Kidney capillary endothelial cell (primary cell): ENCODE results near the gene KIF26B.
"Not testable (repeated sequence)": the region's sequence is repeated elsewhere in the genome, so short reads cannot be mapped to it uniquely, and the experiment has no call there.

Source experiments
- DNase-seq: peaks from one replicate; pipeline ENCODE4 v3.0.0-alpha.2; 2018; ENCODE audit warnings: low spot score

The KIF26B gene

DNA sequence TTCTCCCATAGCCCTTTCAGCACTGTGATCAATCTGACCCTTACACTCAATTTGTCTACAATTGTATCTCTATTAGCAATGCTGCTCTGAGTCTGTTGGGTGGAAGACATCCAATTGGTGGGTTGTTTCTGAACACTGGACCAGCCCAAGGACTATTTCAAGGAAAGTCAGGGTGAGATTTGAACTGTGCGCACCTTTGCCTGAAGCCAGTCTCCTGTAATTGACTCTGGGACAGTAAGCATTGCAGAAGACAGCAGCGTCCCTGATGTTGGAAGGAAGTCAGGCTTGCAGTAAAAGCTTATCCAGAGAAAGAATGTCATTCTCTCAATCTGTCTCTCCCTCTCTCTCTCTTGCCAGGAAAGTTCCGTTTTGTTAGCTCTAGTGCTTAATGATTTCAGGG lies 233.9 kb downstream of the KIF26B start:
- DNase-seq: no peak

GRCh38 chr1:245389873-245390272 lies 235.1 kb downstream of the KIF26B start:
- DNase-seq: no peak

GRCh38 chr1:245390975-245391374 lies 236.2 kb downstream of the KIF26B start:
- DNase-seq: no peak

GRCh38 chr1:245393694-245394093 lies 238.9 kb downstream of the KIF26B start:
- DNase-seq: no peak

DNA sequence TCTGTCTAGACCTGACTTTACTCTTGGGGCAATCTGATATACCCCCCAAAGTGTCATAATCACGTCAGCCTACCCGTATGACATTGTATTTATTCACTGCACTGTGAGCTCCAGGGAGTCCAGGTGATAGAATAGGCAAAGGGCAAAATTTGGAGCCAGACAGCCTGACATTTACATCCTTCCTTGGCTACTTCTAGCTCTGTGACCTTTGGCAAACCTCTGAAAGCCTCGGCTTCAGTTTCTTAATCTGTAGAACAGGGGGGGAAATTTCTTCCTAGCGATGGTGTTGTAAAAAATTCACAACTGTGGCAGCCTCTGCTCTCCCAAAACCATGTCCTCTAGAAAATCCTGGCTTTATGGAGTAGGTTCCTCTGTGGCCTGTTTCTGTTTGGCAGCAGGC lies 240.9 kb downstream of the KIF26B start:
- no peak for DNase-seq

DNA sequence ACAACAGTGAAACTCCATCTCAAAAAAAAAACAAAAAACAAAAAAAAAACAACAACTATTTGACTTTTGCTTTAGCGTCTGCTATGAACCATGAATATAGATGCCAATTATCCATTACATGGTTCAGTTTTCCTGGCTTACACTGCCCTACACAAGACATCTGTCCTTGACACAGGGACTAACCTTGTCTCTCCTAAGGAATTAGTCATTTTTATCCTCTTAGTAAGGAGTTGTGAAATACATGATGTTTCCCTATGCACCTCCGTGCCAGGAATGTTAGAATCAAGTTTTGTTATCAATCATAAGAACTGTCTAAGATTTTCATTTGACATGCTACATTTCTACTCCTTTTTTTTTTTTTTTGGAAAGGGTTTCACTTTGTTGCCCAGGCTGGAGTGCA lies 241.8 kb downstream of the KIF26B start:
- DNase-seq: no peak

GRCh38 chr1:245397771-245398170 lies 243.0 kb downstream of the KIF26B start:
- no peak for DNase-seq

GRCh38 chr1:245398180-245398579 lies 243.4 kb downstream of the KIF26B start:
- no peak for DNase-seq

- DNase-seq: no peak
Measured at GRCh38 chr1:245401881-245402587, 247.2 kb downstream of the KIF26B start.

DNA sequence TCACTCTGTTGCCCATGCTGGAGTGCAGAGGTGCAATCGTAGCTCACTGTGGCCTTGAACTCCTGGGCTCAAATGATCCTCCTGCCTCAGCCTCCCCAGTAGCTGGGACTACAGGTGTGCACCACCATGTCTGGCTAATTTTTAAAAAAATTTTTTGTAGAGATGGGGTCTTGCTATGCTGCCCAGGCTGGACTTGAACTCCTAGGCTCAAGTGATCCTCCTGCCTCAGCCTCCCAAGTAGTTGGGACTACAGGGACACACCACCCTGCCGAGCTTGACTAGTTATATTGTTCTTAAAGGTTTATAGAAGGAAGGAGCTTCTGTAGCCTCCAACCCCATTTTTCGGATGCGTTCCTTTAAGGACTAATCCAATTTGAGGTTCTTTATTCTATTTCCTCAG lies 248.2 kb downstream of the KIF26B start:
- DNase-seq: not testable (repeated sequence)

DNA sequence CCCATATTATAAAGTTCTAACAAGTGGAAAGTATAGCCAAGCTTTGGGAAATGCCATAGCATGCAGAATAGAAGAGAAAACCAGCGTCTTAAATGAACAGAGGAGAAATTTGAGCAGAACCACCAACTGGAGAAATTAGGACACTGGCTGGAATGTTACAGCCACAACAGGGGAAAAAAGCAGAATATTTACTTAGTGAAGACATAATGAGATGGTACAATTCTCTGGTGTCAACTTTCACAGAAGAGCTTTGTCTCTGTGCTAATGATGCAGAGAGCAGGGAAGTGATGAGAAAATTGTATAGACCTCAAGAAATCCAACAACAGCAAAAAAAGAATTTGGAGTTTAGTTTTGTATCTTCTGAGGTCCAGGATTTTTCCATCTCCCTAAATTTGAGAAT lies 249.7 kb downstream of the KIF26B start:
- DNase-seq: no peak

- no peak for DNase-seq
Measured at GRCh38 chr1:245404952-245405351, 250.2 kb downstream of the KIF26B start.

DNA sequence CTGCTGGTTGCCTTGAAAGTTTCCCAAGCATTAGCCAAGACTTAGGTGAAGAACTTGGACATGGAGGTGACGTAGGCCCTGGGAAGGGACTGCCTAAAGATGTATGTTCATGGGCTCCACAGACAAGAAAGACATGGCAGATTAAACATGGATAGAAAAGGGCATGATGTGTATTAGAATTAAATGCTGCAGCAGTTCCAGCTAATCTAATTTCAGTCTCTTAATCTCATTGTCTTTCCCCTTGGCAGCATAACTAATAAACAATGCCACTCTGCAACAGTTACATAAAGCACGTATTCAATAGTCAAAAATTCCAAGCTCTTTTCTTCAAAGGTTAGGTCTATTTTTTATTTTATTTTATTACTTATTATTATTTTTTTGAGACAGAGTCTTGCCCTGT lies 251.6 kb downstream of the KIF26B start:
- DNase-seq: no peak

DNA sequence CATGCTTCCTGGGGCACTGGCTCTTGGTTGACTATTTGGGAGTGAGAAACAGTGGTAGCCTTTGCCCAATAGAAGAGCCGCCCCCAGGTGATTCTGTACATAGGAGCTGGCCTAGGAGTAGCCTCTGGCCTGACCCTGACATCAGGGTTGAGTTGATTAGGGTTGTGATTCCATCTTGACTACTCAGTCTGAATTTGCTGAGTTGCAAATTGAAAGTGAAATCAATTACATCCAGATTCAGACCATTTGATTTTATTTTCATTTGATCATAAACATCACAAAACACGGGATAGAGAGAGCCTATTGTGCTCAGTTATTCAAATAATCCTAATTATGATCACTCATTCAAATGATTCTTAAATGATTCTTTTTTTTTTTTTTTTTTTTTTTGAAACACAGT lies 253.2 kb downstream of the KIF26B start:
- no peak for DNase-seq

GRCh38 chr1:245409341-245410195 lies 254.8 kb downstream of the KIF26B start:
- DNase-seq: no peak

DNA sequence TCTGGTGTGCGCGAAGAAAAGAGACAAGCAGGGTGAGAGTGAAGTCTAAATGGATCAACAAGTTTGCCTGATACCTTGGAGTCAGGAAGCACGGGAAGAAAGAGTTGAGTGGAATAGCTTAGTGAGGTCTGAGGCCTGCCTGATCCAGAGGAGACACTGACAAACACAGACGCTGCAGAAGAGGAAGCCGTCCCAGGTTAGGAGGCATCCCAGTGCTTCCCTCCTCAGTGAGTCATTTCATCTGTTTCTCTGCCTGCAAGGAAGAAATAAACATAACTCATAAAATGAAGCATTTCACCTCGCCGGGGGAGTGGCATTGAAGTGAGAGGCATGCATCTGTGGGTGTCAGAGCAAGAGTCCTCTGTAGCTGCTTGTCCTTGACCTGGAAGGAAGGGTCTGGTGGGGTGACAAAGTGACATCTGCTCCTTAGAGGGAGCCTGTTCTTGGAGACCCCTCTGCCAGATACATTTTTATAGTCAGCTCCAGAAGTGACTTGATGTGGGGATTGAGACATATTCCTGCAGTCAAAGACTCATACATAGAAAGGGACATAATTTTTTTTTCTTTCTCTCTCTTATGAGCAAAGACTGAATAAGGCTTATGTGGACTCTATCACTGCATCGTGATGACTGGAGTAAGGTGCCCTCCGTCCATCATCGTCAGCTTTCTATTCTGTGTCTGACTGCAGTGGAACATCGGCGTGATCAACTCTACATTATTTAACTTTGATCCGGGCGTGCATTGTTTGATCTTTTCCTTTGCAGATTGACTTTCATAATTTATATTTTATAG lies 256.7 kb downstream of the KIF26B start:
- DNase-seq: peak; percentile 14

DNA sequence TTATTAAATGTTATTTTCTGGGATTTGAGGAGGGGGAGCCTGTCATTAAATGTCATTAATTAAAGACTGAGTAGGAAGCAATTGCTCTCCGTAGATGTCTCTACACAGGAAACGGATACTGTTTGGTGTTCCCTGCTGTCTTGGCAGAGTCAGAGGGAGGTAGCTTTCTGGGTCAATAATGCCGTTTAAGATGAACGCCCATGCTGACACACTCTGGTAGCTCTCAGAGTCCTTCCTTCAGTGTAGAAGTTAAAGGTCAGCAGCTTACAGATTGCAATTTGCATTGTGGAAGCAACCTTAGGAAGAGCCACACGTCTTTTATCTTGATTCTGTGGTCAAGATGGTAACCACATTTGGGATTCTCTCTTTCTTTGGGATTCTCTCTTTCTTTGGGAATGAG lies 257.5 kb downstream of the KIF26B start:
- DNase-seq: no peak

GRCh38 chr1:245416781-245417180 lies 262.0 kb downstream of the KIF26B start:
- DNase-seq: no peak

DNA sequence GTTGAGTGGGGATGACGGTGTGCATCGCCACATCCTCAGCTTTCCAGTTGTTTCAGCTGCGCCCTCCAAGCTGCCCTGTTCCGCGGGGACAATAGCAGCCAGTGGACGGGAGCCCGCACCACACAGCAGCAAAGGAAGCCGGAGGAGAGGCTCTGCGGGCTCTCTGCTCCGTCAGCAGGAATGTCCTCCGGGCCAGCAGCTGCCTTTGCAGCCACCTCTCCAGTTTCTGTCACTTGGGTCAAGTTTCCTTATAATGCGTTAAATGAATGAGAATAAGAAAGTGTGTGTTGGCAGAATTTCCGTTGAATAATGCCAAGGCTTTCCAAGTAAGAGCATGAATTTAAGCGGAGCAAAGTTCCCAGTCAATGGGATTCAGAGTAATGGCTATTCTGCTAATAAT lies 263.3 kb downstream of the KIF26B start:
- DNase-seq: no peak

DNA sequence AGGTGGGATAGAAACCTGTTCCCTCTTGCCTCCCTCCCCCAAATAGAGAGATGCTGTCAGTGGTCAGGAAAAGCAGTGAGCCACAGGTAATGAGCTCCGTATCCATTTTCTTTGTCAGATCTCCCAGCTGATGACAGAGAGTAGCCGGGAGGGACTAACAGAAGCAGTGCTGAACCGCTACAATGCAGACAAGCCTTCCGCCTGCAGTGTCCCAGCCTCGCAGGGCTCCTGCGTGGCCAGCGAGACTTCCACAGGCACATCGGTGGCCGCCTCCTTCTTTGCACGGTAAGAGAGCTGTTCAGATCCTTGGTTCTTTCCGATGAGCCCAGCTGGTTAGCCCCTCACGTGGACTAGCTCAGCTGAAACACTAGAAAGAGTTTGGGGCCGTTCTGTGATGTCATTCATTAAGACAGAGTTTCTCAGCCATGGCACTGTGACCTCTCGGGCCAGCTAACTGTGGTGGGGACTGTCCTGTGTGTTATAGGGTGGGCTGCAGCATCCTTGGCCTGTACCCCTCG lies 264.7 kb downstream of the KIF26B start:
- no peak for DNase-seq

- no peak for DNase-seq
Measured at GRCh38 chr1:245419989-245420388, 265.2 kb downstream of the KIF26B start.

DNA sequence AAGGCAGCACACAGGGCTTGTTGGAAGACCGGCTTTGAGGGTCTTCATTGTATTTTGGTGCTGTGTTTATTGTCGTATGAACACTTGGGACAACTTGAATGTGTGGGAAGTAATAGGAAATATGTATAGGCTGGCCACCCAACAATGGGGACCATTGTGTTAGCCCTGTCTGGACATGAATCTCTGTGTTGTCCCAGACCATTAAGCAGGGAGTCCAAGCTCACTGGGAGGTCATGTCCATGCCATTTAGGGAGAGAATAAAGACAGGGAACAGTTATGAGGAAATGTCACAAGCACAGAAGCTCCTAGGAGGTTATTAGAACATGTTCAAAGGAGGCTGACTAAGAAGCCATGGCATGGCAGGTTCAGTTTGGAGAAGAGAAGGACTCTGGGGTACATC lies 266.1 kb downstream of the KIF26B start:
- no peak for DNase-seq

GRCh38 chr1:245428681-245429080 lies 273.9 kb downstream of the KIF26B start:
- no peak for DNase-seq
